Embryonic facial prominence (tissue), 1 donor: ENCODE measurements around the gene ATP13A2.
"Not testable (repeated sequence)": the region's sequence is repeated elsewhere in the genome, so short reads cannot be mapped to it uniquely, and the experiment has no call there.

ENCODE experiments used
- DNase-seq: peaks from one replicate; pipeline ENCODE4 v3.0.0-alpha.2; 2016; ENCODE audit errors: extremely low spot score

ATP13A2 gene

DNA sequence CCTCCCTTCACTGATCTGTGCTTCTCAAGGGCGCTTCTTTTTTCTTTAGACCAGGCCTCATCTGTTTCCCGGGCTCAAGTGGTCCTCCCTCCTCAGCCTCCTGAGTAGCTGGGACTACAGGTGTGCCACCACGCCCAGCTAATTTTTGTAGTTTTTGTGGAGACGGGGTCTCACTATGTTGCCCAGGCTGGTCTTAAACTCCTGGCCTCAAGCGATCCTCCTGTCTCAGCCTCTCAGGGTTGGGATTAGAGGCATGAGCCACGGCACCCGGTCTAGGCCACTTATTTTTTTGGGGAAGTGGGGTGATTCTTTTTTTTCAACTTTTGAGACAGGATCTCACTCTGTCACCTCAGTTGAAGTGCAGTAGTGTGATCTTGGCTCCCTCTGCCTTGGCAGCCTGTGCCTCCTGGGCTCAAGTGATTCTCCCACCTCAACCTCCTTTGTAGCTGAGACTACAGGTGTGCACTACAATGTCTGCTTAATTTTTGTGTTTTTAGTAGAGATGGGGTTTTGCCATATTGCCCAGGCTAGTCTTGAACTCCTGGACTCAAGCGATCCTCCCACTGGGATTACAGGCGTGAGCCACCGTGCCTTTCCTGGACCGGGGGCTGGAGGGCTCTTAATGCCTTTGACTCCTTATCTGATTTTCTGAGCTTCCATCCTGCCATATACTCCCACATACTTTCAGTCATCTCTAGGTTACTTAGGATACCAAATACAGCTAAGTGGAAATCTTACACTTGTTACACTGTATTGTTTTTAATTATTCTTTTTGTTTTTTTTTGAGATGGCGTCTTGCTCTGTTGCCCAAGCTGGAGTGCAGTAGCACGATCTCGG is 50.2 kb downstream of the ATP13A2 start:
- DNase-seq, result no peak

GRCh38 chr1:16960560-16961296 is 51.0 kb downstream of the ATP13A2 start:
- DNase-seq, result no peak

DNA sequence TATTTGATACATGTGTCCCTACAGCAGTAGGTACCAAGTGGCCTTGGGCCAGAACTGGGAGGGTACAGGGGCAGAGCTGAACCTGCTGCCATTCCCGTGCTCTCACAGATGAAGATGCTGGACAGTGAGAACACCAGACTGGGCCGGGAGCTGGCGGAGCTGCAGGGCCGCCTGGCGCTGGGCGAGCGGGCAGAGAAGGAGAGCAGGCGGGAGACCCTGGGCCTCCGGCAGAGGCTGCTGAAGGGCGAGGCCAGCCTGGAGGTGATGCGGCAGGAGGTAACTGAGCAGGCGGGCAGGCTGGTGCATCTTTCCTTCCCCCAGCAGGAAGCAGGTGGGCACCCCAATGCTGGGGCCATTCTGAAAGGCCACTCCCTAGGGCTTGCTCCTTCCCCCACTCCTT is 53.3 kb downstream of the ATP13A2 start:
- no peak for DNase-seq

GRCh38 chr1:16957731-16958130 is 54.0 kb downstream of the ATP13A2 start:
- no peak for DNase-seq

GRCh38 chr1:16956775-16957174 is 55.0 kb downstream of the ATP13A2 start:
- DNase-seq, result no peak

DNA sequence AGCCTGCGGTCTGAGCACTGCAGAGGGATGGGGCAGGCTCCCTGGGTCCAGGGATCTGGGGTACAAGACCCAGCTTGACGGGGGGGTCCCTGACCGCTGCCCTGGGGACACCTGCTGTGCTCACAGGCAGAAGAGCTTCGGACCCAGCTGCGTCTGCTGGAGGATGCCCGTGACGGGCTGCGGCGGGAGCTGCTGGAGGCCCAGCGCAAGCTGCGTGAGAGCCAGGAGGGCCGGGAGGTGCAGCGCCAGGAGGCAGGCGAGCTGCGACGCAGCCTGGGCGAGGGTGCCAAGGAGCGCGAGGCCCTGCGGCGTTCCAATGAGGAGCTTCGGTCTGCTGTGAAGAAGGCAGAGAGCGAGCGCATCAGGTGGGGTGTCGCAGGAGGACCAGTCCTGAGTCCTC is 56.5 kb downstream of the ATP13A2 start:
- no peak for DNase-seq

DNA sequence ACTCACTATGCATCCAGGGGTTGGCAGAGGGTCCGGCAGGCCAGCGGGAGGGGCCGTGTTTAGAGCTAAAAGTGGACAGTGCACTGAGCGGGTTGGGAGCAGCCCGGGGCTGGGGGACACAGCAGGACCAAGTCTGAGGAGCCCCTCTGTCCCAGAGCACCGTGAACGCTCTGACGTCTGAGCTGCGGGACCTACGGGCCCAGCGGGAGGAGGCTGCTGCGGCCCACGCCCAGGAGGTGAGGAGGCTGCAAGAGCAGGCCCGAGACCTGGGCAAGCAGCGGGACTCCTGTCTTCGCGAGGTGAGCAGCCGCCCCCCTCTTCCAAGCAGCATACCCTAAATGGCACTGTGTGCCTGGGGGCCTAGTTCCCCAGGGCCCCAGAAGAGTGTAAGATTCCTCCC is 57.1 kb downstream of the ATP13A2 start:
- DNase-seq, result no peak

DNA sequence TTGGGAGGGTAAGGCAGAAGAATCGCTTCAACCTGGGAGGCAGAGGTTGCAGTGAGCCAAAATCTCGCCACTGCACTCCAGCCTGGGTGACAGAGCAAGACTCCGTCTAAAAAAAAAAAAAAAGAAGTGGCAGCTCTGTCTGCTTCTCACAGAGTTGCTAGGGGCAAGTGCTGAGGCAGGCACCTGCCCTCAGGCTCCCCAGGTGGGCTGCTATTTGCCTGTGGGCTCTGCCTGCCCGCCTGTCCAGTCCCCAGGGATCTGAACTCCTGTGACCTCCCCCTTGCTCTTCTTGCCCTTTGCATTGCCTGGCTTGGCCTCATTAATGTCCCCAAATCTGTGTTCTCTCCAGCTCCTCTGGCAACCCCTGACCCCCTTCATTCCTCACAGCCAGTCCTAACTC is 59.4 kb downstream of the ATP13A2 start:
- DNase-seq, result not testable (repeated sequence)

DNA sequence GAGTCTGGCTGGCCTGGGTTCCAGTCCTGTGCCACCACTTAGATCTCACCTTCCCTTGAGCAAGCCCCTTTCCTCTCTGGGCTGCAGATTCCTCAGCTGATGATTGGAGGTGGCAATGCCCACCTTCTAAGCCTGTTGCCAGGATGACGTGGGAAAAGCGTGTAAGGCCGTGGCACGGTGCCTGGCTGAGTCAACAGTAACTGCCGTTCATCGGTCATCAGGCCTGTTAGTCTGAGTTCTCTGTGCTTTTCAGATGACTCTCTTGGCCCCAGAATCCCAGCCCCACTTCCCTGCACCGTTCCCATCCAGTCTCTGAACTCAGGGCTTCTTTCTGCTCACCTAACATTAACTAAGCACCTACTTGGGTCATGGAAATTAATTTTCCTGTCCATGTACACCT is 62.7 kb downstream of the ATP13A2 start:
- DNase-seq, result not testable (repeated sequence)

- DNase-seq, result not testable (repeated sequence)
These were observed 63.3 kb downstream of the ATP13A2 start for GRCh38 chr1:16948282-16948891.

GRCh38 chr1:16946646-16947045 is 65.1 kb downstream of the ATP13A2 start:
- DNase-seq, result no peak

- not testable (repeated sequence) for DNase-seq
These were observed 65.5 kb downstream of the ATP13A2 start for GRCh38 chr1:16946185-16946584.

- DNase-seq, result not testable (repeated sequence)
These were observed 66.2 kb downstream of the ATP13A2 start for GRCh38 chr1:16945512-16945911.

DNA sequence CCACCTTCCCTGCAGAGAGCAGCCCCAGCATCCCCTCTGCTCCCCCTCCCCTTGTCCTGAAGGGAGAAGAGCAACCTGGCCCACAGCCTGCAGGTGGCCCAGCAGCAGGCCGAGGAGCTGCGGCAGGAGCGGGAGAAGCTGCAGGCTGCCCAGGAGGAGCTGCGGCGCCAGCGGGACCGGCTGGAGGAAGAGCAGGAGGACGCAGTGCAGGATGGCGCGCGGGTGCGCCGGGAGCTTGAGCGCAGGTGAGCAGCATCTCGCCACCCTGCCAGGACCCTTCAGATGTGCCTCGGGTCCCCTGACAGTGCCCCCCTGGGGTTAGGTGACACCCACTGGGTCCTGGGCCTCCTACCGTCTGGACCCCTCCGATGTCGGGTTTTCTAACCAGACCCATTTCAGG is 67.7 kb downstream of the ATP13A2 start:
- no peak for DNase-seq

GRCh38 chr1:16939386-16940180 is 72.1 kb downstream of the ATP13A2 start:
- not testable (repeated sequence) for DNase-seq

GRCh38 chr1:16938351-16939321 is 73.1 kb downstream of the ATP13A2 start:
- DNase-seq, result no peak

DNA sequence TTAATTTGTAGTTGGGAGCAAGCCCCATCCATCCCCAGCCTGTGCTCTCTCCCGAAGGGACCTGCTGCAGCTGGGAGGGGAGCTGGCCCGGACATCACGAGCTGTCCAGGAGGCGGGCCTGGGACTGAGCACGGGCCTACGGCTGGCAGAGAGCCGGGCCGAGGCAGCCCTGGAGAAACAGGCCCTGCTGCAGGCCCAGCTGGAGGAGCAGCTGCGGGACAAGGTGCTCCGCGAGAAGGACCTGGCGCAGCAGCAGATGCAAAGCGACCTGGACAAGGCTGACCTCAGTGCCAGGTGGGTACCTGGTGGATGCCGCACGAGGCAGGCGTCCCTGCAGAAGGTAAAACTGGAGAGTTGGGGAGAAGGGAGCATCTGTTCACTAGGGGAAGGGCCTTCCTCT is 75.1 kb downstream of the ATP13A2 start:
- DNase-seq, result not testable (repeated sequence)
